Mammary epithelial cell (primary cell): Measurements from ENCODE around the gene SYT15.

Source experiments
- CTCF ChIP-seq, 2 donors: IDR thresholded peaks in 1 of 2; conservative IDR thresholded peaks in 1 of 2; 2 replicates each; pipeline ENCODE4 v1.5.1; 2011 to 2012; ENCODE audit warnings: inconsistent platforms in 2 of 2, low read length in 2 of 2, mild to moderate bottlenecking in 2 of 2, control low read depth in 1 of 2, low read depth in 1 of 2; ENCODE audit not compliant: insufficient read depth in 1 of 2; ENCODE audit errors: extremely low read depth in 1 of 2
- EZH2 ChIP-seq: IDR thresholded peaks from 2 replicates; pipeline ENCODE4 v1.6.1; 2012; ENCODE audit warnings: low read length, inconsistent platforms, borderline replicate concordance

- no peak for TF ChIP-seq CTCF (conservative IDR thresholded peaks at IDR 0.05 in 1 of 2, IDR thresholded peaks at IDR 0.05 in 1 of 2; ENCODE audit: extremely low read depth in 1 of 2, insufficient read depth in 1 of 2, low read depth in 1 of 2, low read length in 2 of 2)
- TF ChIP-seq EZH2: no peak
These were observed 24.7 kb upstream of the SYT15 start for GRCh38 chr10:46554166-46554781.
